PC-9 (cell line): ENCODE results near the gene ALKBH7.

Experiments
- CTCF ChIP-seq: fragments of 200-600 bp; sonication (generic); conservative IDR thresholded peaks from 2 replicates; pipeline ENCODE4 v1.6.1; 2017; ENCODE audit warnings: mixed run types, antibody characterized with exemption, mild to moderate bottlenecking, moderate library complexity
- EZH2 ChIP-seq: fragments of 200-600 bp; sonication (generic); IDR thresholded peaks from 2 replicates; pipeline ENCODE4 v1.8.0; 2017; ENCODE audit warnings: antibody characterized with exemption, low read depth

GRCh38 chr19:6324757-6325156 is 47.8 kb upstream of the ALKBH7 start:
- TF ChIP-seq CTCF (no peak), EZH2 (no peak)
